GM12878 (cell line): ENCODE measurements around the gene PRICKLE4. TPM values are rescaled to one million over a fixed set of nuclear protein-coding genes. Genes with fewer than 3 reads are reported as not detected.

Experiments
- IKZF1 ChIP-seq: fragments of 450-650 bp; conservative IDR thresholded peaks from 2 replicates; pipeline ENCODE4 v1.6.1; 2017; ENCODE audit warnings: antibody characterized with exemption, mild to moderate bottlenecking
- NFIC ChIP-seq: IDR thresholded peaks from 2 replicates; pipeline ENCODE4 v1.6.1; 2012; ENCODE audit warnings: low read depth, mild to moderate bottlenecking, inconsistent platforms, low read length, moderate library complexity
- SREBF1 ChIP-seq: IDR thresholded peaks from 2 replicates; pipeline ENCODE4 v1.6.1; 2012; ENCODE audit warnings: mild to moderate bottlenecking, low read length
- TCF3 ChIP-seq: IDR thresholded peaks from 2 replicates; pipeline ENCODE4 v1.6.1; 2012; ENCODE audit warnings: low read depth, mild to moderate bottlenecking, low read length, borderline replicate concordance; ENCODE audit not compliant: insufficient read depth
- polyA plus RNA-seq, 11 experiments: library from polyadenylated mRNA; depleted of rRNA in 4 of 11; unstranded in 6 of 11; stranded (reverse) in 5 of 11; fragments of >200 nt; fragmentation: Nextera tagmentation in 4 of 11; fragmentation: Illumina TruSeq in 1 of 11; extraction: Ambion mirVana in 4 of 11; extraction: Trizol in 1 of 11; gene quantifications; 1 replicate in 1 of 11; 2 replicates in 10 of 11; pipeline versions ENCODE4 v1.2.1 to v1.2.3, GENCODE V29; 2011 to 2016; ENCODE audit warnings: inconsistent platforms in 2 of 11, missing spikeins in 2 of 11, low read depth in 1 of 11
- total RNA-seq, 4 experiments: library from RNA; depleted of rRNA in 3 of 4; stranded (reverse); fragments of >200 nt in 3 of 4; fragmentation: Illumina TruSeq in 1 of 4; extraction: Trizol in 1 of 4; gene quantifications; 2 replicates each; pipeline versions ENCODE4 v1.2.1 to v1.2.3, GENCODE V29; 2013 to 2021
- TF ChIP-seq, protein P1 (sequence below): fragments of 450-650 bp; formaldehyde crosslinking; IDR thresholded peaks from 2 replicates; pipeline ENCODE4 v1.5.0; 2022; ENCODE audit warnings: mild to moderate bottlenecking, missing genetic modification characterization
- TF ChIP-seq, protein P2 (sequence below): IDR thresholded peaks from 2 replicates; pipeline ENCODE4 v1.6.1; 2011; ENCODE audit warnings: low read depth, low read length, improper control_type of control experiment, borderline replicate concordance

The PRICKLE4 gene
- total and polyA plus RNA-seq, 10 of the 15 experiments (the other 5 are each of a cell fraction or from before 2014, with no cell fraction given), result 0.33 to 0.85 (median 0.35) TPM; not detected in 7

DNA sequence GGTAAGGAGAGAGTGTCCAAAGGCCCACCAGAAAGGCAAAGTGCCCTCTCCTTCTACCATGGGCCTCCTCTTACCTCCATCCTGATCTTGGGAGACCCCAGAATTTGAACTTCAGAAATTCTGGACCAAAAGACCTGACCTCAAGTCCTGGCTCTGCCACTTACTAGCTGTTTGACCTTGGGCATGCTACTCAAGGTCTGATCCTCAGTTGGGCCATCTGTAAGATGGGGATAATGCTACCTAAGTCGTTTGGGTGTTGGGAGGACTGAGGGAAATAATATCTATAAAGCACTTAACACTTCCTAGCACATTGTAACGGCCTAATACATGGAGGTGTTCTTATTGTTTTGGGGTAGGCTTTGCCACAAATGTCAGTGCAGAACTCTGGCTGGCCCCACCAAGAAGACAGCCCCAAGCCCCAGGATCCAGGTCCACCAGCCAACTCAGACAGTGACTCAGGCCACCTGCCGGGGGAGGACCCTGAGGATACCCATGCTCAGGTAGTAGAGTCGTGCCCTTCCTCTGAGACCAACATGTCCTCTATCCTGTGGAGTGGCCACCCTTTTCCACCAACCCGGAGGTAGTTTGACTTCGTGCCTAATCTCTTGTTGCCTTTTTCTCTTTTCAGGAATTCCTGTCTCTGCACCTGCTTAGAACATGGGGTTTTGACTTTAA, 2.7 kb downstream of the PRICKLE4 start (continued):
- TF ChIP-seq, protein P1, sequence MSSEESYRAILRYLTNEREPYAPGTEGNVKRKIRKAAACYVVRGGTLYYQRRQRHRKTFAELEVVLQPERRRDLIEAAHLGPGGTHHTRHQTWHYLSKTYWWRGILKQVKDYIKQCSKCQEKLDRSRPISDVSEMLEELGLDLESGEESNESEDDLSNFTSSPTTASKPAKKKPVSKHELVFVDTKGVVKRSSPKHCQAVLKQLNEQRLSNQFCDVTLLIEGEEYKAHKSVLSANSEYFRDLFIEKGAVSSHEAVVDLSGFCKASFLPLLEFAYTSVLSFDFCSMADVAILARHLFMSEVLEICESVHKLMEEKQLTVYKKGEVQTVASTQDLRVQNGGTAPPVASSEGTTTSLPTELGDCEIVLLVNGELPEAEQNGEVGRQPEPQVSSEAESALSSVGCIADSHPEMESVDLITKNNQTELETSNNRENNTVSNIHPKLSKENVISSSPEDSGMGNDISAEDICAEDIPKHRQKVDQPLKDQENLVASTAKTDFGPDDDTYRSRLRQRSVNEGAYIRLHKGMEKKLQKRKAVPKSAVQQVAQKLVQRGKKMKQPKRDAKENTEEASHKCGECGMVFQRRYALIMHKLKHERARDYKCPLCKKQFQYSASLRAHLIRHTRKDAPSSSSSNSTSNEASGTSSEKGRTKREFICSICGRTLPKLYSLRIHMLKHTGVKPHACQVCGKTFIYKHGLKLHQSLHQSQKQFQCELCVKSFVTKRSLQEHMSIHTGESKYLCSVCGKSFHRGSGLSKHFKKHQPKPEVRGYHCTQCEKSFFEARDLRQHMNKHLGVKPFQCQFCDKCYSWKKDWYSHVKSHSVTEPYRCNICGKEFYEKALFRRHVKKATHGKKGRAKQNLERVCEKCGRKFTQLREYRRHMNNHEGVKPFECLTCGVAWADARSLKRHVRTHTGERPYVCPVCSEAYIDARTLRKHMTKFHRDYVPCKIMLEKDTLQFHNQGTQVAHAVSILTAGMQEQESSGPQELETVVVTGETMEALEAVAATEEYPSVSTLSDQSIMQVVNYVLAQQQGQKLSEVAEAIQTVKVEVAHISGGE, result no peak
- no peak for TF ChIP-seq SREBF1
- TF ChIP-seq NFIC, result no peak
- no peak for TF ChIP-seq IKZF1
- TF ChIP-seq TCF3, result no peak
- TF ChIP-seq, protein P2, sequence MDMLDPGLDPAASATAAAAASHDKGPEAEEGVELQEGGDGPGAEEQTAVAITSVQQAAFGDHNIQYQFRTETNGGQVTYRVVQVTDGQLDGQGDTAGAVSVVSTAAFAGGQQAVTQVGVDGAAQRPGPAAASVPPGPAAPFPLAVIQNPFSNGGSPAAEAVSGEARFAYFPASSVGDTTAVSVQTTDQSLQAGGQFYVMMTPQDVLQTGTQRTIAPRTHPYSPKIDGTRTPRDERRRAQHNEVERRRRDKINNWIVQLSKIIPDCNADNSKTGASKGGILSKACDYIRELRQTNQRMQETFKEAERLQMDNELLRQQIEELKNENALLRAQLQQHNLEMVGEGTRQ, result no peak
- TF ChIP-seq, all 136 proteins: peak for 0
